Sigmoid colon (tissue), 7 donors: ENCODE measurements around the gene NUBP2. TPM values are rescaled to one million over a fixed set of nuclear protein-coding genes. Genes with fewer than 3 reads are reported as not detected.
A peak's percentile ranks its signal among the peaks of the same experiment; 100 is the strongest.

Experiments used
- DNase-seq: peaks from one replicate; pipeline ENCODE4 v3.0.0-alpha.2; 2019
- H3K27ac ChIP-seq, 4 donors: fragments of 200-600 bp; sonication (generic); one replicate each; pipeline ENCODE4 v1.5.1; 2016 to 2019; ENCODE audit warnings: mild to moderate bottlenecking in 1 of 4
- H3K27me3 ChIP-seq, 3 donors: fragments of 200-600 bp; sonication (generic); one replicate each; pipeline ENCODE4 v1.5.1; 2019; ENCODE audit warnings: mild to moderate bottlenecking in 1 of 3
- H3K36me3 ChIP-seq, 4 donors: fragments of 200-600 bp; sonication (generic); one replicate each; pipeline ENCODE4 v1.5.1; 2016 to 2019
- H3K4me1 ChIP-seq, 4 donors: fragments of 200-600 bp; sonication (generic); one replicate each; pipeline ENCODE4 v1.5.1; 2017 to 2019
- H3K4me3 ChIP-seq, 4 donors: fragments of 200-600 bp; sonication (generic); one replicate each; pipeline ENCODE4 v1.5.1; 2017 to 2019; ENCODE audit warnings: mild to moderate bottlenecking in 2 of 4, moderate library complexity in 1 of 4
- H3K9me3 ChIP-seq, 4 donors: fragments of 200-600 bp in 3 of 4; sonication (generic) in 3 of 4; one replicate each; pipeline versions ENCODE4 v1.5.1 to v1.6.1; 2013 to 2019
- EP300 ChIP-seq, 4 donors: sonication (generic); formaldehyde crosslinking; IDR thresholded peaks; one replicate each; pipeline ENCODE4 v1.6.1; 2017; ENCODE audit warnings: antibody characterized with exemption in 4 of 4
- POLR2A ChIP-seq, 2 donors: fragments of 450-650 bp; IDR thresholded peaks; one replicate each; pipeline ENCODE4 v1.6.1; 2016; ENCODE audit warnings: antibody characterized with exemption in 2 of 2, mild to moderate bottlenecking in 2 of 2, moderate library complexity in 2 of 2
- POLR2AphosphoS5 ChIP-seq, 4 donors: sonication (generic); formaldehyde crosslinking; IDR thresholded peaks; one replicate each; pipeline ENCODE4 v1.6.1; 2017; ENCODE audit warnings: antibody characterized with exemption in 4 of 4
- WGBS, 2 donors: extraction: QIAGEN DNeasy Blood & Tissue Kit; methylation state at CpG; one replicate each; pipeline ENCODE4 v1.1.7; 2013; 5-methylcytosine and 5-hydroxymethylcytosine counted together
- intact Hi-C: fragments of 100-400 bp; cut with DNase I; formaldehyde crosslinking; loops from one replicate; pipeline ENCODE4 v1.15.1; 2023
- polyA plus RNA-seq, 3 donors: library from polyadenylated mRNA; stranded (reverse); fragments of 200-250 nt; gene quantifications; one replicate each; pipeline ENCODE4 v1.2.3, GENCODE V29; 2013
- total RNA-seq, 4 donors: library from RNA; depleted of rRNA; stranded (reverse); fragments of >200 nt; gene quantifications; one replicate each; pipeline ENCODE4 v1.1.0, GENCODE V29; 2016
- TF ChIP-seq, protein P1 (sequence below), 4 experiments: fragments of 450-650 bp in 3 of 4; fragments of 200-600 bp in 1 of 4; IDR thresholded peaks; one replicate each; pipeline ENCODE4 v1.5.1; 2016 to 2019; ENCODE audit warnings: antibody characterized with exemption in 4 of 4, mild to moderate bottlenecking in 3 of 4, moderate library complexity in 2 of 4
- donor health status: healthy with polysubstance abuse.
- donor health status: Bipolar disorder and iron deficiency.
- donor health status: healthy.

NUBP2 gene
- total and polyA plus RNA-seq, 7 donors, result 53.5 to 170 (median 77.8) TPM

DNA sequence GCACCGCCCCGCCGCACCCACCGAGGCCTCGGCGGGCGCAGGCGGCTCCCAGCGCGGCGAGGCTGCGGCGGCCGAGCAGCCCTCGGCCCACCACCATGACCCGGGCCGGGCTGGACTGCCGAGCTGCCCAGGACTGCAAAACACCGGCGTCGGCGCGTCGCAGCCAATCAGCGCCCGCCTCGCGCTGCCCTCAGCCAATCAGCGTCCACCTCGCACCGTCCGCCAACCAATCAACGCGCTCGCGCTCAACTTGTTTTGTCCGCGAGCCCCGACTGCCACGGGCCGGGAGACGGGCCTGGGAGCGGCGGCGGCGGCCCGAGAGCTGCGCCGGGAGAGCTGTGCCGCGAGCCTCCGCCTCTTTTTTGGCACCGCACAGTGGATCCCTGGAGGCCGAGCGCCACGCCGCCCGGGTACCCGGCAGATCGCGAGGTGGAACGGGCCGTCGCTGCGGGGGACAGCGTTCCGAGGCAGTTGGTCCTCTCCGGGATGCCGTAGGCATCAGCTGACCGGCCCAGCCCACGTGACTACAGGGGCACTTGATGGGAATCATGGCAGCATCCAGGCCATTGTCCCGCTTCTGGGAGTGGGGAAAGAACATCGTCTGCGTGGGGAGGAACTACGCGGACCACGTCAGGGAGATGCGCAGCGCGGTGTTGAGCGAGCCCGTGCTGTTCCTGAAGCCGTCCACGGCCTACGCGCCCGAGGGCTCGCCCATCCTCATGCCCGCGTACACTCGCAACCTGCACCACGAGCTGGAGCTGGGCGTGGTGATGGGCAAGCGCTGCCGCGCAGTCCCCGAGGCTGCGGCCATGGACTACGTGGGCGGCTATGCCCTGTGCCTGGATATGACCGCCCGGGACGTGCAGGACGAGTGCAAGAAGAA is 44.2 kb downstream of the NUBP2 start, which contains the start of the genes FAHD1 and HAGH:
TSS of gene FAHD1 (plus strand) at position 516 of the 883 bp plus-strand sequence. CDS start at position 549, 33 bp downstream.
TSS of gene HAGH (minus strand) at position 135 of the 883 bp plus-strand sequence. CDS start at position 97, 38 bp downstream.
- intact Hi-C loops, result loop anchor here (1.0 to 2.0 kb wide), 2 partner anchors 54 to 102 kb away; partner anchors contain the start of genes EME2 and MRPS34
- DNase-seq, result peak; percentile 96

DNA sequence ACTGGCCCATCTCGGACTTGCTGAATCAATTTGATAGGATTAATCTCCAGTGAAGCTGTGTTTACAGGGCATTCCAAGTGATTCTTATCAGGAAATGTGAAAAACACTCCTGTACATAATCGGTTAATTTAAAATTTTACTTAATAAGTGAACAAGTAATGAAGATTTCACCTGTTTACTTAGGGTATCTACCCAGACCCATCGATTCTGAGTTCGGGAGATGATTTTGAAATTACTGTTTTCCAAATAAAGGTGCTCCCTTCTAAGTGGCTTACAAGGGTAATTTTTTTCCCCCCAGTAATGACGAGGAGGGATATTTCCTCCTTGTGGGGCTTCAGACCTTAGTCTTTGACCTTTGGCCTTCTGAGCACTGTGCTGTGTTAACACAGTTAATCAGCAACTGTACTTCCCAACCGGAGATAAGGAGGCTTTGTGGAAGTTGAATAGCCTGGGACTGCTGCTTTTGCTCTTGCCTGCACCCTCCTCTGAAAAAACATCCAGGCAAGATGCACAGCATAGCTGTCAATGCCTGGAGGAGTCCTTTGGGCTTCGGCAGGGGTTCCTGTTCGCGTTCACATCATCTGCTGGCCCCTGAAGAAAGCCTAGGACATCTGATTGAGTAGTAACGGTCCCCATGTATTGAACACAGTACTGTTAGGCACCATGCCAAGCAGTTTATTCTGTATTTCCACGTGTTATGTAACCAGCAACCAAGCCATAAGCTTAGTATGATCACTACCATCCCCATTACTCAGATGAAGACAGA is 46.1 kb downstream of the NUBP2 start:
- DNase-seq, result no peak
- H3K4me3 ChIP-seq, result no peak overlapping the region
- H3K4me1 ChIP-seq, result peaks cover 0 to 46% (median 42%) of the 10 kb centered on the region in 4 donors
- H3K27me3 ChIP-seq, result no peaks in the 10 kb centered on the region
- peaks cover 0 to 13% (median 0%) of the 10 kb centered on the region in 4 donors for H3K36me3 ChIP-seq
- TF ChIP-seq, protein P1, sequence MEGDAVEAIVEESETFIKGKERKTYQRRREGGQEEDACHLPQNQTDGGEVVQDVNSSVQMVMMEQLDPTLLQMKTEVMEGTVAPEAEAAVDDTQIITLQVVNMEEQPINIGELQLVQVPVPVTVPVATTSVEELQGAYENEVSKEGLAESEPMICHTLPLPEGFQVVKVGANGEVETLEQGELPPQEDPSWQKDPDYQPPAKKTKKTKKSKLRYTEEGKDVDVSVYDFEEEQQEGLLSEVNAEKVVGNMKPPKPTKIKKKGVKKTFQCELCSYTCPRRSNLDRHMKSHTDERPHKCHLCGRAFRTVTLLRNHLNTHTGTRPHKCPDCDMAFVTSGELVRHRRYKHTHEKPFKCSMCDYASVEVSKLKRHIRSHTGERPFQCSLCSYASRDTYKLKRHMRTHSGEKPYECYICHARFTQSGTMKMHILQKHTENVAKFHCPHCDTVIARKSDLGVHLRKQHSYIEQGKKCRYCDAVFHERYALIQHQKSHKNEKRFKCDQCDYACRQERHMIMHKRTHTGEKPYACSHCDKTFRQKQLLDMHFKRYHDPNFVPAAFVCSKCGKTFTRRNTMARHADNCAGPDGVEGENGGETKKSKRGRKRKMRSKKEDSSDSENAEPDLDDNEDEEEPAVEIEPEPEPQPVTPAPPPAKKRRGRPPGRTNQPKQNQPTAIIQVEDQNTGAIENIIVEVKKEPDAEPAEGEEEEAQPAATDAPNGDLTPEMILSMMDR (IDR thresholded peaks at IDR 0.05), result no peak
- no peak for TF ChIP-seq POLR2A (IDR thresholded peaks at IDR 0.05)
- no peak for TF ChIP-seq POLR2AphosphoS5 (IDR thresholded peaks at IDR 0.05)
- TF ChIP-seq EP300 (IDR thresholded peaks at IDR 0.05), result no peak
- H3K9me3 ChIP-seq, result no peaks in the 10 kb centered on the region
- intact Hi-C loops, result no loop called here
- H3K27ac ChIP-seq, result no peak overlapping the region
- WGBS, 2 donors, result 16 to 70% methylated on average over 11 of the region's 11 CpGs

More for the DNA sequence above, 44.2 kb downstream of the NUBP2 start, which contains the start of the genes FAHD1 and HAGH:
- 0% methylated on average over 104 of the region's 104 CpGs for WGBS, 2 donors
- Histone ChIP-seq H3K4me3 (peak within 1 kb of the TSS; percentile 84 to 99 (median 84)), H3K27me3 (no peaks in the 10 kb centered on the region), H3K9me3 (no peaks in the 10 kb centered on the region), H3K27ac (peak within 1 kb of the TSS; percentile 88 to 94 (median 92)), H3K4me1 (peaks cover 0 to 49% (median 45%) of the 10 kb centered on the region in 4 donors), H3K36me3 (peaks cover 6 to 24% (median 8%) of the 10 kb centered on the region in 4 donors)
- TF ChIP-seq, protein P1 (IDR thresholded peaks at IDR 0.05), result no peak
- no peak for TF ChIP-seq EP300 (IDR thresholded peaks at IDR 0.05)
- peak; percentile 70 to 80 (median 72) for TF ChIP-seq POLR2AphosphoS5 (IDR thresholded peaks at IDR 0.05)
- TF ChIP-seq POLR2A (IDR thresholded peaks at IDR 0.05), result peak in 1 of 2 donors; percentile 25

DNA sequence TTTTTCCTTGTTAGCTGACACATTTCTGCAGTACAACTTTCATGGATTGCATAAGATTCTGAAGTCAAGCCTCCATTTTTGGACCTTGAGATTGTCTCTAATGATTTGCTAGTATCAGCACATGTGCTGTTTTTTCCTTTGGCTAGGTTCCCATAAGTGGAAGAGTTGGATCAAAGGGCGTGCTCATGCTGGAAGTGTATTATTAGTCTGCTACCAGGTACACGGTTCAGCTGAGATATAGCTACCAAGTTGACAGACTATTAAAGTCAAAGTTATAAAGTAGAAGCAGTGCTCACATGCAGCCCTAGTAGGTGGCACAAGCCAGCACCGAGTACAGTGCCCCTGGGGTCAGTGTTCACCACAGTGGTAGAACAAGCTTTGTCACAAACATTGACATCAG is 47.5 kb downstream of the NUBP2 start:
- intact Hi-C loops, result no loop called here

More for the DNA sequence above, 47.5 kb downstream of the NUBP2 start:
- H3K4me3 ChIP-seq, result no peak overlapping the region
- WGBS, 2 donors, result 20 to 65% methylated on average over 3 of the region's 3 CpGs
- peaks cover 0 to 32% (median 29%) of the 10 kb centered on the region in 4 donors for H3K4me1 ChIP-seq
- no peaks in the 10 kb centered on the region for H3K9me3 ChIP-seq
- H3K36me3 ChIP-seq, result peaks cover 0 to 13% (median 0%) of the 10 kb centered on the region in 4 donors
- no peak for TF ChIP-seq EP300 (IDR thresholded peaks at IDR 0.05)
- TF ChIP-seq POLR2A (IDR thresholded peaks at IDR 0.05), result no peak
- TF ChIP-seq, protein P1 (IDR thresholded peaks at IDR 0.05), result no peak
- H3K27me3 ChIP-seq, result no peaks in the 10 kb centered on the region
- no peak for DNase-seq
- no peak overlapping the region for H3K27ac ChIP-seq
